Neural cell (in vitro differentiated cells): Measurements from ENCODE around the gene TMEM238L. TPM values are rescaled to one million over a fixed set of nuclear protein-coding genes. Genes with fewer than 3 reads are reported as not detected.

Experiments
- H2AFZ ChIP-seq: fragments of 200-600, 300-800 bp; sonication (generic), shearing (Covaris generic); 2 replicates; pipeline ENCODE4 v1.6.0; 2014; ENCODE audit warnings: low read depth, mild to moderate bottlenecking, antibody characterized with exemption, low read length, moderate library complexity
- H3F3A ChIP-seq: fragments of 200-600 bp; shearing (Covaris generic); 2 replicates; pipeline ENCODE4 v1.6.1; 2016; ENCODE audit warnings: mild to moderate bottlenecking, moderate library complexity, mixed read lengths, antibody characterized with exemption, low read length; ENCODE audit not compliant: insufficient read depth, poor library complexity, severe bottlenecking
- H3K27ac ChIP-seq: fragments of 200-600, 300-800 bp; sonication (generic), shearing (Covaris generic); 2 replicates; pipeline ENCODE4 v1.5.1; 2014; ENCODE audit warnings: mild to moderate bottlenecking, low read length, moderate library complexity
- H3K27me3 ChIP-seq: fragments of 300-800, 200-600 bp; sonication (generic), shearing (Covaris generic); 2 replicates; pipeline ENCODE4 v1.6.0; 2014; ENCODE audit warnings: mild to moderate bottlenecking, low read depth, low read length, moderate library complexity; ENCODE audit not compliant: insufficient read depth
- H3K36me3 ChIP-seq: fragments of 300-800, 200-600 bp; sonication (generic), shearing (Covaris generic); 2 replicates; pipeline ENCODE4 v1.5.1; 2014; ENCODE audit warnings: mild to moderate bottlenecking, antibody characterized with exemption, low read length, moderate library complexity; ENCODE audit not compliant: insufficient read depth
- H3K4me2 ChIP-seq: fragments of 300-800, 200-600 bp; sonication (generic), shearing (Covaris generic); 2 replicates; pipeline ENCODE4 v1.6.0; 2014; ENCODE audit warnings: mild to moderate bottlenecking, low read length
- H3K4me3 ChIP-seq: fragments of 300-800, 200-600 bp; sonication (generic), shearing (Covaris generic); 2 replicates; pipeline ENCODE4 v1.5.1; 2014; ENCODE audit warnings: mild to moderate bottlenecking, low read length, moderate library complexity
- H3K79me2 ChIP-seq: fragments of 200-600 bp; shearing (Covaris generic); replicated peaks from 2 replicates; pipeline ENCODE4 v1.6.0; 2014; ENCODE audit warnings: mild to moderate bottlenecking, low read length, moderate library complexity; ENCODE audit not compliant: insufficient read depth
- H3K9ac ChIP-seq: fragments of 300-800, 200-600 bp; sonication (generic), shearing (Covaris generic); 2 replicates; pipeline ENCODE4 v1.6.1; 2016; ENCODE audit warnings: mild to moderate bottlenecking, low read length, mixed read lengths
- H3K9me2 ChIP-seq: fragments of 200-600 bp; shearing (Covaris generic); 2 replicates; pipeline ENCODE4 v1.6.1; 2016; ENCODE audit warnings: mild to moderate bottlenecking, low read length, mixed read lengths; ENCODE audit not compliant: insufficient read depth
- H3K9me3 ChIP-seq: fragments of 200-600, 300-800 bp; sonication (generic), shearing (Covaris generic); 2 replicates; pipeline ENCODE4 v1.6.1; 2016; ENCODE audit warnings: mild to moderate bottlenecking, mixed run types, low read length, moderate library complexity, mixed read lengths
- H4K20me1 ChIP-seq: fragments of 200-600 bp; shearing (Covaris generic); 2 replicates; pipeline ENCODE4 v1.6.1; 2016; ENCODE audit warnings: mild to moderate bottlenecking, mixed run types; ENCODE audit not compliant: insufficient read depth
- EP300 ChIP-seq: fragments of 450-650 bp; conservative IDR thresholded peaks from 2 replicates; pipeline ENCODE4 v1.6.1; 2014; ENCODE audit warnings: antibody characterized with exemption, mild to moderate bottlenecking, moderate library complexity; ENCODE audit not compliant: poor library complexity, severe bottlenecking
- EZH2 ChIP-seq: fragments of 200-600, 300-800 bp; shearing (Covaris generic), sonication (generic); IDR thresholded peaks from 2 replicates; pipeline ENCODE4 v1.6.1; 2014; ENCODE audit warnings: antibody characterized with exemption, low read length, borderline replicate concordance, mild to moderate bottlenecking; ENCODE audit not compliant: insufficient read depth, poor library complexity, severe bottlenecking
- MXI1 ChIP-seq: fragments of 450-650 bp; conservative IDR thresholded peaks from 2 replicates; pipeline ENCODE4 v1.6.1; 2014; ENCODE audit warnings: antibody characterized with exemption, mild to moderate bottlenecking; ENCODE audit not compliant: poor library complexity, severe bottlenecking
- POLR2AphosphoS5 ChIP-seq: IDR thresholded peaks from 2 replicates; pipeline ENCODE4 v1.6.1; 2012
- RAD21 ChIP-seq: fragments of 450-650 bp; conservative IDR thresholded peaks from 2 replicates; pipeline ENCODE4 v1.6.1; 2014; ENCODE audit warnings: antibody characterized with exemption, mild to moderate bottlenecking, moderate library complexity
- SMC3 ChIP-seq: fragments of 450-650 bp; conservative IDR thresholded peaks from 2 replicates; pipeline ENCODE4 v1.6.1; 2014; ENCODE audit warnings: antibody characterized with exemption, mild to moderate bottlenecking, moderate library complexity; ENCODE audit not compliant: poor library complexity
- TAF1 ChIP-seq: IDR thresholded peaks from 2 replicates; pipeline ENCODE4 v1.6.1; 2012; ENCODE audit warnings: low read depth
- polyA plus RNA-seq: library from polyadenylated mRNA; depleted of rRNA; stranded (reverse); fragments of >200 nt; gene quantifications from 2 replicates; pipeline ENCODE4 v1.2.3, GENCODE V29; 2014
- TF ChIP-seq, protein P1 (sequence below): fragments of 450-650 bp; IDR thresholded peaks from 2 replicates; pipeline ENCODE4 v1.5.1; 2014; ENCODE audit warnings: antibody characterized with exemption, mild to moderate bottlenecking, moderate library complexity; ENCODE audit not compliant: poor library complexity, severe bottlenecking
- TF ChIP-seq, protein P2 (sequence below): IDR thresholded peaks from 2 replicates; pipeline ENCODE4 v1.6.1; 2012; ENCODE audit warnings: borderline replicate concordance

Gene TMEM238L
- polyA plus RNA-seq, 1 donor from 2014 or later = not detected

DNA sequence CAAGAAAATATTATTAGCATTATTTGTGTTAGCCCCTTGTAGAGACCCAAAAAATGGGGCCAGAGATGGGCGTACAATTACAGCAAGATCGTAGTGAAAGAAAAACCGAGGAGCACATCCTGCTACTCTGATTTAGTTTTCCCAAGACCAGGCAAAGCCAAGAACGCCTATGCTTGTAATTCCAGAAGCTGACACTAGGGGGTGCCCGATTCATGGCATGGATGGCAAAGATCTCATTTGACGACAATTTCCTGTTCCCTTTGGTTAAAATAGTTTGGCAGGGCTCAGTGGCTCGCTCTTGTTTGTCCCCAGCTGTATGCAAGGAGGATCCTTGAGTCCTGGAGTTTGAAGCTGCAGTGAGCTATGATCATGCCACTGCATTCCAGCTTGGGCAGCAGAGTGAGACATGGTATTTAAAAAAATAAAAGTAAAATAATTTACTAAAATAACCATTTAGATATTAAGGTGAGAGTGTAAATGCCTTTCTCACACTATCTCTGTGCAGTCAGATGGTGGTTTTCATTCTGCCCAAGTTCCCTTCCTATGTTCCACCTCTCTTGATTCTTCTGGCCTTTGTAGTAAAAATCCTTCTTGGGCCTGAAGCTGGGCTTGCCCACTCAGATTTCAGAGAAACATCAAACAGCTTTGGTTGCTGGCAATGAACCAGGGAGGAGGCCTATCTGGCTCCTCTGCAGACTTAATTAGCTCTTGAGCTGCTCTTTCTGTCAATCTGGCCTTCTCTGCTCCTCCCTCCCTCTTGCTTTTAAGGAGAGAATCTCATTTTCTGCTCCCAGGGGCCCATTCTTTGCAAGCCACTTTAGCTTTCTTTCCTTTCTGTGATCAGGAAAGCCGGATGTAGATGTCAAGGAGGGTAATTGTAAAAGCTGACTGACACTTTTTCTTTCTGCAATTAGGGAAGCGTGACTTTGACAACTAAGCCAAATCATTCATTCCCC, 31.2 kb downstream of the TMEM238L start:
- peak overlapping the region; percentile 54 for H3K9ac ChIP-seq
- H4K20me1 ChIP-seq = no peaks in the 10 kb centered on the region
- H3K36me3 ChIP-seq = no peaks in the 10 kb centered on the region
- H2AFZ ChIP-seq = no peak overlapping the region
- TF ChIP-seq EZH2 (no peak), TAF1 (peak; percentile 44), MXI1 (no peak), RAD21 (no peak), POLR2AphosphoS5 (peak; percentile 88), EP300 (peak; percentile 99), SMC3 (peak; percentile 22)
- TF ChIP-seq, protein P1, sequence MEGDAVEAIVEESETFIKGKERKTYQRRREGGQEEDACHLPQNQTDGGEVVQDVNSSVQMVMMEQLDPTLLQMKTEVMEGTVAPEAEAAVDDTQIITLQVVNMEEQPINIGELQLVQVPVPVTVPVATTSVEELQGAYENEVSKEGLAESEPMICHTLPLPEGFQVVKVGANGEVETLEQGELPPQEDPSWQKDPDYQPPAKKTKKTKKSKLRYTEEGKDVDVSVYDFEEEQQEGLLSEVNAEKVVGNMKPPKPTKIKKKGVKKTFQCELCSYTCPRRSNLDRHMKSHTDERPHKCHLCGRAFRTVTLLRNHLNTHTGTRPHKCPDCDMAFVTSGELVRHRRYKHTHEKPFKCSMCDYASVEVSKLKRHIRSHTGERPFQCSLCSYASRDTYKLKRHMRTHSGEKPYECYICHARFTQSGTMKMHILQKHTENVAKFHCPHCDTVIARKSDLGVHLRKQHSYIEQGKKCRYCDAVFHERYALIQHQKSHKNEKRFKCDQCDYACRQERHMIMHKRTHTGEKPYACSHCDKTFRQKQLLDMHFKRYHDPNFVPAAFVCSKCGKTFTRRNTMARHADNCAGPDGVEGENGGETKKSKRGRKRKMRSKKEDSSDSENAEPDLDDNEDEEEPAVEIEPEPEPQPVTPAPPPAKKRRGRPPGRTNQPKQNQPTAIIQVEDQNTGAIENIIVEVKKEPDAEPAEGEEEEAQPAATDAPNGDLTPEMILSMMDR = peak; percentile 78
- TF ChIP-seq, protein P2, sequence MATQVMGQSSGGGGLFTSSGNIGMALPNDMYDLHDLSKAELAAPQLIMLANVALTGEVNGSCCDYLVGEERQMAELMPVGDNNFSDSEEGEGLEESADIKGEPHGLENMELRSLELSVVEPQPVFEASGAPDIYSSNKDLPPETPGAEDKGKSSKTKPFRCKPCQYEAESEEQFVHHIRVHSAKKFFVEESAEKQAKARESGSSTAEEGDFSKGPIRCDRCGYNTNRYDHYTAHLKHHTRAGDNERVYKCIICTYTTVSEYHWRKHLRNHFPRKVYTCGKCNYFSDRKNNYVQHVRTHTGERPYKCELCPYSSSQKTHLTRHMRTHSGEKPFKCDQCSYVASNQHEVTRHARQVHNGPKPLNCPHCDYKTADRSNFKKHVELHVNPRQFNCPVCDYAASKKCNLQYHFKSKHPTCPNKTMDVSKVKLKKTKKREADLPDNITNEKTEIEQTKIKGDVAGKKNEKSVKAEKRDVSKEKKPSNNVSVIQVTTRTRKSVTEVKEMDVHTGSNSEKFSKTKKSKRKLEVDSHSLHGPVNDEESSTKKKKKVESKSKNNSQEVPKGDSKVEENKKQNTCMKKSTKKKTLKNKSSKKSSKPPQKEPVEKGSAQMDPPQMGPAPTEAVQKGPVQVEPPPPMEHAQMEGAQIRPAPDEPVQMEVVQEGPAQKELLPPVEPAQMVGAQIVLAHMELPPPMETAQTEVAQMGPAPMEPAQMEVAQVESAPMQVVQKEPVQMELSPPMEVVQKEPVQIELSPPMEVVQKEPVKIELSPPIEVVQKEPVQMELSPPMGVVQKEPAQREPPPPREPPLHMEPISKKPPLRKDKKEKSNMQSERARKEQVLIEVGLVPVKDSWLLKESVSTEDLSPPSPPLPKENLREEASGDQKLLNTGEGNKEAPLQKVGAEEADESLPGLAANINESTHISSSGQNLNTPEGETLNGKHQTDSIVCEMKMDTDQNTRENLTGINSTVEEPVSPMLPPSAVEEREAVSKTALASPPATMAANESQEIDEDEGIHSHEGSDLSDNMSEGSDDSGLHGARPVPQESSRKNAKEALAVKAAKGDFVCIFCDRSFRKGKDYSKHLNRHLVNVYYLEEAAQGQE = peak; percentile 96
- H3K9me3 ChIP-seq = no peaks in the 10 kb centered on the region
- no peaks in the 10 kb centered on the region for H3K9me2 ChIP-seq
- peaks cover 5% of the 10 kb centered on the region for H3F3A ChIP-seq
- no peaks in the 10 kb centered on the region for H3K79me2 ChIP-seq
- peak overlapping the region; percentile 95 for H3K27ac ChIP-seq
- H3K4me2 ChIP-seq = peak overlapping the region; percentile 62
- peak overlapping the region; percentile 39 for H3K4me3 ChIP-seq
- no peaks in the 10 kb centered on the region for H3K27me3 ChIP-seq

DNA sequence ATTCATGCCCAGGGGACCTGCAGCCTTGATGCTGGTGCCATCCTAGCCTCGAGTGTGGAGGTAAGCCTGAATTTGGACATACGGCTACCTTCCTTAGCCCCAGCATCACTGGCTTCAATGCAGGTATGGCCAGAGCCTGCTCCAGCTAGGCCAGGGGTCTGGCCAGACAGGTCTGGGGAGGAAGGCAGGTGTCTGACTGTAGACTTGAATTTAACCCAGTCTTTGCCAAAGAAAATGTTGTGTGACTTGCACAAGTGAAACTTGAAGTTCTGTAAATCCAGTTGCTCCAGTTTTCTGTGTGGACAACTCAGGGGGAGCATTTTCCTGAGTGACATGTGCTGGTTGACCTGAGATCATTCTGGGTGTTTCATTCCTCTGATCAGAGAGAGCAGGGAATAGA, 32.8 kb downstream of the TMEM238L start:
- Histone ChIP-seq H3K4me3 (no peak overlapping the region), H3K9me3 (no peaks in the 10 kb centered on the region), H2AFZ (no peak overlapping the region), H3K36me3 (no peaks in the 10 kb centered on the region), H3K4me2 (no peak overlapping the region), H3K9me2 (no peaks in the 10 kb centered on the region), H3K79me2 (no peaks in the 10 kb centered on the region), H4K20me1 (no peaks in the 10 kb centered on the region), H3K9ac (peak overlapping the region; percentile 54), H3K27ac (peak overlapping the region; percentile 95), H3F3A (peaks cover 5% of the 10 kb centered on the region), H3K27me3 (no peaks in the 10 kb centered on the region)
- TF ChIP-seq, protein P1 = no peak
- no peak for TF ChIP-seq POLR2AphosphoS5
- TF ChIP-seq RAD21 = no peak
- no peak for TF ChIP-seq EZH2
